ENCODE results near the gene MXD3.
"Not testable (repeated sequence)": the region's sequence is repeated elsewhere in the genome, so short reads cannot be mapped to it uniquely, and the experiment has no call there.

Gene MXD3

GRCh38 chr5:177343000-177343399 lies 31.3 kb upstream of the MXD3 start:
- not testable (repeated sequence) for DNase-seq

GRCh38 chr5:177339107-177339638 lies 27.5 kb upstream of the MXD3 start:
- no peak for DNase-seq

- DNase-seq: no peak
Observed at GRCh38 chr5:177338251-177339106, 26.8 kb upstream of the MXD3 start.

DNA sequence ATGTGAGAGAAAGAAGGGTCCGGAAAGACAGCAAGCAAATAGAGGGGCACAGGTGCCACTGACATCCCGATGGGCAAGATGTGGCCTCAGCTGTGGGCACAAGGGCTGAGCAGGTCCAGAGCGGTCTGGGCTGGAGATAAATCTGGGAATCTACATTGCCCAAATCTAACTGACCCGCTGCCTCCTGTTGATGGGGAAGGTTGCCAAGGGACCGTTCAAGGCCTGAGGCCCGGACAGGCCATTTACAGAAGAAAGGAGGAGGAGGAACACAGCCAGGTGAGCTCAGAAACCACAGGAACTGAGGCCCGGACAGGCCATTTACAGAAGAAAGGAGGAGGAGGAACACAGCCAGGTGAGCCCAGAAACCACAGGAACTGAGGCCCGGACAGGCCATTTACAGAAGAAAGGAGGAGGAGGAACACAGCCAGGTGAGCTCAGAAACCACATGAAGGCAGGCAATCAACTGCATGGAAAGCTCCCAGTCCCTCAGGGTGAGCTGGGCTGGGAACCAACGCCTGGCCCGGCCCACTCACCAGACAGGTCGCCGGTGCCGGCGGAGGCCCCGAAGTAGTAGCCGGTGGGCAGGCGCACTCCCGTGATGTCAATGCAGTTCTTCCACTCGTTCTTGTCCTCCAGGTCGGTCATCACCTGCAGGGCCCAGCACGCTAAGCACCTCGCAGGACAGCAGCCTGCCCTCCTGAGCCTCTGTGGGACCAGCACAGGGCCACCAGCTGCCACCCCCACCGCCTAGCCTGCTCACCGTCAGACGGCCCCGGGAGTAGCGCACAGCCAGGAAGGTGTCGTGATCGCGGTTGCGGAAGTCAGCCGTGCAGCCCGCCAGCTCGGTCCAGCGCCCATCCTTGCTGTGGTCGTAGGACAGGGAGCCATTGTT lies 25.2 kb upstream of the MXD3 start:
- DNase-seq: no peak

- DNase-seq: no peak
Observed at GRCh38 chr5:177336112-177336511, 24.4 kb upstream of the MXD3 start.

DNA sequence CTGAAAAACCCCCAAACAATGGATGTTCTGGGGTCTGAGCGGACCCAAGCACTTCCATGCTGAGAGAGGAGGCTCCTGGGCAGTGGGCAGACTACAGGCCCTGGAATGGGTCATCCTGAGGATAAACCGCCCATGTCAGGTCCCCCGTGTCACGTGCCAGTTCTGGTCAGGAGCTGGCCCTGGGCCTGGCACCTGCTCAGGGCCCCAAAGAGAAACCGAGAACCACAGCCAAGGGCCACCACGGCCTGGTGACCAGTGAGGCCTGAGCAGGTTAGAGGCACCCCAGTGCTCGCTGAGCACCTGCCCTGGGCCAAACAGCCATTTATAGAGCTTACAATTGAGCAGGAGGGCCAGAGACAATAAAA lies 24.0 kb upstream of the MXD3 start:
- DNase-seq: no peak

DNA sequence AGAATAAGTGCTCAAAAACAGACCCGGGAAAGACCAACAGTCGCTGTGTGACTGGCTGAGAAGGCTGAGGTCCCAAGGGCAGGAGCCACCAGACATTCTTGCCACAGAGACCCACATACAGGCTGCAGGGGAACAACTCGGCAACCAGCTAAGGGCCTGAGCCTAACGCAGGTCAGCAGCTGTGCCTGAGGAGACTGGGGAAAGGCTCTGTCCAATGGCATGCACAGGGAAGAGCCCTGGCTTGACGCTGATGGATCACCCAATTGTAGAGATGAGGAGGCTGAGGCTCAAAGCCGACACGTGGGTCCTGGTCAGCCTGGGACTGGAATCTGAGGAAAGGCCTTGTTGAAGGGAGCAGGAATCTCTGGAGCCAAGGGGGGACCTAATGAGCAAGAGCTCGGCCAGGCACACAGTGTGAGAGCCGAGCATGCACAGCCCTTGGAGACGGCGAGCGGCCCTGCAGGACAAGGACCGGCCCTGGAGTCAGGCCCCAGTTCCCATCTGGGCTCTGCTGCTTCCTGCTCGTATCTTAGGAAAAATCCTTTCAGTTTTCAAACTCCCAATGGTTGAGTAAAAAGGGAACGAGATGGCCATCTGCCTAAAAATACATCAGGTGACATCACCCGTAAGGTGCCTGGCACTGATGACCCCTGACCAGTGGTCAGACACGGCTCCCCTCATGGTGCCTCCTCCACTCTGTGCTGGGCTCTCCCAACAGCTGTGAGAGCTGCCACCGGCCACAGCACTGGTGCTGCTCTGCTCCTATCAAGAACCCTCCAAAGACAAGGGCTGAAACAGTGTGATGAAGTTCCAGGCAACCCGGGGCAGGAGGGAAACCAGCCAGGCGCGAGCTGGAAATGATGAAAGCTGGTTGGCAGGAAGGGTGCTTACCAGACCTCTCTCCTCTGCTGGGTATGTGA lies 23.3 kb upstream of the MXD3 start:
- no peak for DNase-seq

- no peak for DNase-seq
Observed at GRCh38 chr5:177334155-177334551, 22.5 kb upstream of the MXD3 start.

GRCh38 chr5:177333420-177334154 lies 21.9 kb upstream of the MXD3 start:
- no peak for DNase-seq

- DNase-seq: no peak
Observed at GRCh38 chr5:177332896-177333260, 21.2 kb upstream of the MXD3 start.

- no peak for DNase-seq
Observed at GRCh38 chr5:177332031-177332895, 20.6 kb upstream of the MXD3 start.

- DNase-seq: no peak
Observed at GRCh38 chr5:177330991-177331842, 19.5 kb upstream of the MXD3 start.

GRCh38 chr5:177329883-177330282 lies 18.2 kb upstream of the MXD3 start:
- no peak for DNase-seq

DNA sequence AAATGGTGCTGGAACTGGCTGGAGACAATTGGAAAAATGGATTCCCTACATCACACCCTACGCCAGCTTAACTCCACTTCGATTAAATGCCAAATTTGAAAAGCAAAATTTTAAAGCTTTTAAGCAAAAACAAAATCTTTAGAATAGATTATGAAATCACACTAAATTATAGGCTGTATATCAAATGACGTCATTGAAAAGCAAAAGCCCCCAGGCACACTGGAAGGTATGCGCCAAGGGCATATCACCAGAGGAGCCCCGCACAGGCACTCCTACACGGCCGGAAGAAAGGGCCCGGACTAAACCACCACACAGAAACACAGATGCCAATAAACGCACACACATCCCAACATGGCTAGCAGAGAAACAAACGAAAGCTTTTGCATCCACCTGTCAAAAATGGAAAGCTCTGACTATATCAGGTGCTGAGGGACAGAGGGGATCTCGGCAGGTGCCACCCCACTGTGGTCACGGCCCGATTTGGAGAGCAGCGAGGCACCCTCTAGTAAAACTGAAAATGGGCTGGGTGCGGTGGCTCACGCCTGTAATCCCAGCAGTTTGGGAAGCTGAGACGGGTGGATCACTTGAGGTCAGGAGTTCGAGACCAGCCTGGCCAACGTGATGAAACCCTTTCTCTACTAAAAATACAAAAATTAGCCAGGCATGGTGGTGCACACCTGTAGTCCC lies 17.0 kb upstream of the MXD3 start:
- no peak for DNase-seq

DNA sequence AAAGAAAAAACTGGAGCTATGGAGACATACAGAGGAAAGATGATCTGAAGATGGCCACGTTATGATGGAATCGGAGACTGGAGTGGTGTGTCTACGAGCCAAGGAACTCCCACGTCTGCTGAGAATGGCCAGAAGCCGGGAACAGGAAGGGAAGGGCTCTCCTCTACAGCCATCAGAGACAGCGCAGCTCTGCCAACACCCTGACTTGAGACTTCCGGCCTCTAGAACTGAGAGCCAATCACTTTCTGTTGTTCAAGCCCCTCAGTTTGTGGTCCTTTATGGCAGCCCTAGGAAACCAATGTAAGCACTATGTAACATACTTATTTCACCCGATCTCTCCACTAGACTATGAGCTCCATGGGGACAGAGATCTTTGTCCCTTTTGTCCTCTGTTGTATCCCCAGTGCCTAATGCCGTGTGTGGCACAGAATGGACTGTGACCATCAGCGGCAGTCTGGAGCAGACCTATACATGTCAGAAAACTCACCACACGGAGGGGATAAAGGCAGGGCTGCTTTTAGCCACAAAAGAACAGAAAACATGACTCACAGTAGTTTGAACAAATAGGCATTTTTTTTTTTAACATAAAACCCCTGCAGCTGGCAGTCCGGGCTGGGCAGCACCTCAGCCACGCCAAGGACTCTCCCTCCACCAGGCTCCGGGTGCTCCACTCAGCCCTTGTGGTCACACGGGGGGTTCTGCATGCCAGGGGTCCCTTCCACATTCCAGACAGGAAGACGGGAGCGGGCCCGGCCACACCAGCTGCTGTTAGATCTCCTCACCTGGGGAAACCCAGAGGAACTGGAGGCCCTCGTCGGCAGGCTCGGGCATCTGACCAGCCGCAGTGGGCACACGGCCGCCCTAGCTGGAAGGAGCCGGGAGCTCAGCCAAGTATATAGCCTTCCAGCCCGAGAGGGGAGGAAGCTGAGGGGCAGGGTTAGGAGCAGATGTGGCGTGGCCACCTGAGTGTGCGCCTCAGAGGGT lies 16.1 kb upstream of the MXD3 start:
- DNase-seq: peak; percentile 66

DNA sequence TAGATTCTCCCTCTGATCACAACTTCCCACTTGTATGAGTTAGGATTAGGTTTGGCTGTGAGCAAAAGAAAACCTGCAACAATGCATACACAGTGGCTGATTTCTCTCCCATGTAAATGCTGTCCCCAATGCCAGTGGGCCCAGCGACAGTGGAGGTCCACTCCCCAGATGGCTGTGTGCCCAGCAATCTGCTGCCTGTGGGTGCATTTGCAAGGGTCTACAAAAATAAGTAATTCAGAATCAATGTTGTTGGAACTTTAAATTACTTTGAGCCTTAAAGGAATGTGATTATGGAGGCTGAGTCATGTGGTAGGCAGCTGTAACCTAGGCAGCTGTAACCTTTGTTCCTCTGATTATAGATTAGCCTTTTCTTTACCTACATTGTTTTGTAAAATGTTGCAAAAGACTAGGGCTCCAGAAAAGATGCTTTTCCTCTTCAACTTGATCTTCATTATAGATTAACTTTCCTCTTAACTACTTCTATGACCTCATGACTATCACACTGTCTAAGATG lies 14.2 kb upstream of the MXD3 start:
- no peak for DNase-seq

GRCh38 chr5:177320879-177321278 lies 9.2 kb upstream of the MXD3 start:
- no peak for DNase-seq

All from right hindlimb (tissue), 1 donor.